ENCODE measurements around the gene CAPN12. TPM values are rescaled to one million over a fixed set of nuclear protein-coding genes. Genes with fewer than 3 reads are reported as not detected.

CAPN12 gene
- polyA plus RNA-seq, 12 donors: 0.64 to 5.1 (median 1.3) TPM; not detected in 2

DNA sequence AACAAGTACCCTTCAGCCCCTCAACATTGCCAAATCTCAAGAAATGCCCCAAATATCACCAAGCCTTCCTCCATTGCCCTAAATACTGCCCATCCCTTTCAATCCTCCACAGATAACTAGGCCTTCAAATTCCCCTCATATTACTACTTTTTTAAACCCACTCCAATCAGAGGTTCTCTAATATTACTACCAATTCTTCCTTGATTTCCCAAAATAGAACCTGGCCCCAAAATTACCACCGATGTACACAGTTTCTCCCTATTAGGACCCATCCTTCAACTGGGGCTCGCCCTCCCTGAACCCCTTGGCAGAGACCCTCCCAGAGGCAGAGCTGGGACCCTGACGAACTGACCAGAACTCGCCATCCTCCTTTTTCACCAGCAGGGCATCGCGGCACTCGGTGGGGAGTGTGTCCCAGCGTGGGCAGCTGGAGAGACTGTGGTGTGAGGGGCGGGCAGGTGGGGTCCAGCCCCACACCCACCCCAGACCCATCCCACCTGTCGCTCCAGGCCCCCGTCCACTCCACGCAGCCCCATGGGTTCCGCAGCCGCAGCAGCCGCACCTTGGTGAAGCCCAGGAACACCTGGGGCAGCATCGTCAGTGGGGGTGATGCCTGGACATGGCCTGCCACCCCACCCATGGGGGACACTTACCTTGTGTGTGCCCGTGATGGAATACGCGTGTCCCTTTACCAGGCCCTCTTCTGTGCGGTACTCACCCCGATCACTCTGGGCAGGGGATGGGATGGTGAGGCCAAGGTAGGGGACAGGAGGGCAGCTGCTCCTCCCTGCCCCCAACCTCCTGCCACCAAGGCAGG is 6.1 kb downstream of the CAPN12 start:
- DNase-seq: no peak

DNA sequence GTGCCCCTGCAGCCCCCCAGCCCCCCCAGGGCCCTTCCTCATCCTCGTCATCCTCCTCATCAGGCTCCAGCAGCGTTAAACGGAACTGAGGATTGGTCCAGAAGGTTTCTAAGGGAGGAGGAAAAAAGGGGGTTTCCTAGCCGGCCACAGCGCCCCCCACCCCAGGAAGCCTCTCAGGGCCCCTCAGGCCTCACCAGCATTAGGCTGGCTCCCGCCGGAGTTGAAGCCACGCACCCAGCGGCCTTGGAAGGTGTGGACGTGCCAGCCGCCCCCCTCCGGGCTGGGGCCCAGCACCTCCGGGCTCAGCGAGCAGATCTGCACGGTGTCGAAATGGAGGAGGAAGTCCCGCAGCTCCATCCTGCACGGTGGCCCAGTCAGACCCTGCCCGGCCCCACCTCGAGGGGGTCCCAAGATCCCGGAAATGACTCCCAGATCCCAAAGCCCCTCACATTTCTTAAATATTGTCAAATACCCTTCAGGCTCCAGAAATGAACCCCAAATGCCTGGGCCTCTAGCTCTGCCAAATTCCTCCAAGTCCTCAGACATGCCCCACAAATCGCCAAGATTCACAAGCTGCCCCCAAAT is 6.9 kb downstream of the CAPN12 start:
- DNase-seq: no peak

DNA sequence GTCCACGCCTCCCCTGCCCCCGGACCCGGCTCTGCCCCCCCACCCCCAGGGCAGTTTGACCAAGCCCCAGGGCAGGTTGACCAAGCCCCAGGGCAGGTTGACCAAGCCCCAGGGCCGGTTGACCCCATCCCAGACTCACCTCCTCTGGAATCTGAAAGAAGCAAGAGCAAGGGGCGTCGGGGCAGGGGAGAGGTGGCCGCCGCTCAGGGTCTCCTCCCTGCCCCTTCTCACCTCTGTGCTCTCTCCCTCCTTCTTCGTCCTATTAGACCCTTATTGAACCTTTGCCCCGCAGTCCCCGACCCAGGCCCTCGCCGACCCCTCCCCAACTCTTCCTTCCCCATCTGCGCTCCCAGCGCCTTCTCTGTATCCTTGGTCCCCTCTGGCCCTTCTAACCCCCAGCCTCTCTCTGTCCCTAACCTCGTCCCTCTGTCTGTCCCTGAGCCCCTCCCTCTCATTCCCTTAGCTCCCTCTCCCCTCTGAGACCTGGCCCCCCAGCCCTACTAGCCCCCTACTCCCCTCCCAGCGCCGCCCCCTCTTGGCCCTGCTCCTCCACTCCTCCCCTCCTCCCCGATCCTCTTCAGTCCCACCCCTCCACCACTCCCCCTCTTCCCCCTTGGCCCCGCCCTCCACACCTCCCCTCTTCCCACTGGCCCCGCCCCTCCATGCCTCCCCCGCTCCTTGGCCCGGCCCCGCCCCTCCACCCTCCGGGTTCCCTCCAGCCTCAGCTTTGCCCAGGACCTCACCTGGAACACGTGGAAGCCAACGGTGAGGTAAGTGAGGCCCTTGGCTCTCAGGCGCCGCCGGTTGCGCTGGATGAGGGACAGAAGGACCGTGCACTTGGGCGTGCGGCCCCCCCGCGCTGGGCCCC is 7.6 kb downstream of the CAPN12 start:
- DNase-seq: no peak

DNA sequence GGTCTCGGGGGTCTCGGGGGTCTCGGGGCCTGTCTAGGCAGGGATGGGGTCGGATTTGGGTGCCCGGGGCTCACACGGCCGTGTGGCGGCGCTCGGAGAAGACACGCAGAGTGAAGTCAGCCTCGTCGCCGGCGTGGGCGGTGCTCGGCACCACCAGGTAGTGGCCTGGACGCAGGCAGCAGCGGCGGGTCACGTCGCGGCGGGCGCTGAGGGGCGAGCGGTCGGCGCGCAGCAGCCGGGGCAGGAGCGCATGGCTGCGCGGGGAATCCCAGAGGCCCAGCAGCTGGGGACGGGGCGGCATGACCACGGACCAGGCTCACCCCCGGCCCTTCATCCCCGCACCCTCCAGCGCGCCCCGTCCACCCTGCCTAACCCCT is 8.2 kb downstream of the CAPN12 start:
- no peak for DNase-seq

DNA sequence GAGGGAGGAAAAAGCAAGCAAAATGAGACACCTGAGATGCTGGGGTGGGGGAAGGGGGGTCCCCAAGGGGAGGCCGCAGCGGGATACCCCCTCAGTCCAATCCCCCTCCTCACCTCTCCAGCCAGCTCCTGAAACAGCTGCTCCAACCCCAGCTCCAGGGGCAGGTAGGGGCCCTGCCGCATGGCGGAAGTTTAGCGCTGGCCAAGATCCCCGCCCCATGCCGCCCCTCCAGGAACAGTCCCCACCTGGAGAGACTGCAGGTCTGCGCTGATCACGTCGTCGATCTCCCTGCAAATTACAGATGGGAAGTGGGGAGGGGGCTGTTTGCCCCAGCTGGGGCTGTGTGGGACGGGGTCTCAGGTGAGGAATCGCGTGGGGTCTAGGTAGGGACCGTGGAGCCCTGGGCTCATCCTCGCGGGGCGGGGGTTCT is 9.0 kb downstream of the CAPN12 start:
- DNase-seq: no peak

GRCh38 chr19:38734426-38735256 is 9.6 kb downstream of the CAPN12 start:
- DNase-seq: no peak

DNA sequence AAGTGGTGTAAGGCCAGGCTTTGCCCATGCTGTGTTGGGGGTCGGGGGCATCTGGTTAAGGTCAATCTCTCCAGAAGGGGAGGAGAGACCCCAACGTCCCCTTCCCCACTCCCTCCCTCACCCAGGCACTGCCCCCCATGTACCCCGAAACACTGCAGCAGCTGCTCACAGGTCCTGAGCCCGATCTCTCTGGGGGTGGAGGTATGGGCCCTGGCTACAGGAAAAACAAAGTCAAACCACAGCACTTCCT is 10.2 kb downstream of the CAPN12 start:
- DNase-seq: no peak

DNA sequence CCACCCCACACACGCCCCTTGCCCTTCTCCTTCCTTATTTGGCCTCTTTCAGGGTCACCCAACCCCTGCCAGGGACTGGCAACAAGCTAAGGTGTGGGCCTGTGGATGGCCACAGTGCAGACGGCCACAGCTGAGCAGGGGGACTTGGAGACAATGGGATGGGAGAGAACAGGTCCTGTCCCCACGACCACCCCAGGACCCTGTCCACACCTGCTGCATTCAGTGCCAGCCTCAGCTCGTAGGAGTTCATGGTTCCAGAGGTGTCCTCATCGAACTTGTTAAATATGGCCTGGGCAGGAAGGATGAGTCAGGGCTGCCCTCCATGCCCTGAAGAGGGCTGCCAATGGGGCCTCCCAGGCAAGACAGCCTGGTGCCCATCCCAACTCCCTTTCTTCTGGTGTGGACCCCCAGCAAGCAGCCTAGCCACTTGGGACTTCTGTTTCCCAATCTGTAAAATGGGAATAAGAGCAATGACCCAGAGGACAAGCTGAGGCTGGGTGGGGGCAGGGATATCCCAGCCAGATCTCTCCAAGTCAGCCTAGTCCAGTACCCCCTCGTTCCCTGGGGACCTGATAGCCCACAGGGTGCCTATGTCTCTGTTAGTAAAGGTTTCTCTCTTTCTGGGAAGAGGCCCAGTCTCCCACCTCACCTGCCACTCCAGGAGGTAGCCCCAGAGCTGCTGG is 10.6 kb downstream of the CAPN12 start:
- DNase-seq: no peak

GRCh38 chr19:38733241-38733492 is 11.1 kb downstream of the CAPN12 start:
- no peak for DNase-seq

- no peak for DNase-seq
These were observed 12.5 kb downstream of the CAPN12 start for GRCh38 chr19:38731654-38732301.

DNA sequence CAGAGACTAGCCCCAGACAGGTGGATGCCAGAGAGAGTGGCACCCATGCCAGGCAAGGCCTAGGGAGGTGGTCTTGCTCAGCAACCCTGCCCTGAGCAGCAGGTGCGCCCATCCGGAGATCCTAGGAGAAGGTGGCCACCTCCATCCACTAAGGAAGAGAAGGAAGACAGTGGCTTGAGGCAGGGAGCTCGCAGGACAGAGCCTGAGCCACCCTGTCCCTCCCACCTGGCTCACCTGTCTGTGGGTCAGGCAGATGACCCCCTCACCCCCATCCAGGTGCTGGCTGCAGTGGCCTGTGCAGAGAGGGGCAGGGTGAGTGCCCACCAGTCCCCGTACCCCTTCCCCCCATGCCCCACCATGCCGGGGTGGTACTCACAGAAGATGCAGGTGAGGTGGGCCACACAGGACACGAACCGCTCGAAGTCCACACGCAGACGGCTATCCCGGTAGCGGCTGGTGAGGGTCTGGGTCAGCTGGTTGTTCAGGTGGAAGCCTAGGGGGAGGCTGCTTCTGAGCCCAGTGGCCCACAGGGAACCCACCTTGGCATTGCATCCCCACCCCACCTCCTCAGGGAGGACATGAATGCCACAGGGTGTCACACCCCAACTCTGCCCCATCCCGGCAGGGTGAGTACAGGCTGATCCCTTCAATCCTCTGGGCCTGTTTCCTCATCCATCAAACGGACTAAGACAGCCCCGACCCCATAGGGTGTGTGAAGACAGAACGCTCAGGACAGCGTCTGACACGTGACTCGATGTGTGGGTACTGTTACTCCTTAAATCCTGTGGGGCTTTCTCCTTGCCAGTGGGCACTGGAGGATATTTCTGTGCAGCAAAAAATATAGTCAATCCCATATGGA is 13.3 kb downstream of the CAPN12 start:
- no peak for DNase-seq

DNA sequence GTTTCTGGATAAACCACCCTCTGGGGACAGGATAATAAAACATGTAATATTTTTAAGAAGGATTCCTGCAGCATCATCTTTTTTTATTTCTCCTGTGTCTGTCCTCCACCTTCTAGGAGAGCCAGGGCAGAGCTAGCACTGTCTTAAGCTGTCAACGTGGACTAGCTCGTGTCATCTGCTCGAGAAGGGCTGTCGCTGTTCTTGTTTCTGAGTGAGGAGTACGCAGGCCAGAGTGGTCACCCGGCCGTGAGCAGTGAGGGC is 13.9 kb downstream of the CAPN12 start:
- DNase-seq: no peak

- DNase-seq: peak; percentile 55
These were observed 14.4 kb downstream of the CAPN12 start for GRCh38 chr19:38729653-38730469.

- DNase-seq: no peak
These were observed 15.3 kb downstream of the CAPN12 start for GRCh38 chr19:38728752-38729541.

- no peak for DNase-seq
These were observed 16.2 kb downstream of the CAPN12 start for GRCh38 chr19:38727868-38728660.

- no peak for DNase-seq
These were observed 16.9 kb downstream of the CAPN12 start for GRCh38 chr19:38727306-38727867.

- no peak for DNase-seq
These were observed 17.4 kb downstream of the CAPN12 start for GRCh38 chr19:38726761-38727301.

All from muscle of arm (tissue), 12 donors.